Psoas muscle (tissue), 8 donors: Measurements from ENCODE around the gene PRKCA. TPM values are rescaled to one million over a fixed set of nuclear protein-coding genes. Genes with fewer than 3 reads are reported as not detected.

Source experiments
- ATAC-seq, 4 donors: fragments of 200-7000 bp; cut with Tn5 transposase; one replicate each; pipeline ENCODE4 v1.9.1; 2020; ENCODE audit warnings: moderate library complexity in 3 of 4, mild to moderate bottlenecking in 2 of 4
- DNase-seq, 2 donors: peaks; one replicate each; pipeline ENCODE4 v3.0.0-alpha.2; 2020
- H3K27ac ChIP-seq: fragments of 200-600 bp; one replicate; pipeline ENCODE4 v1.8.0; 2022
- H3K27me3 ChIP-seq, 3 donors: fragments of 200-600 bp in 1 of 3; one replicate each; pipeline versions ENCODE4 v1.6.1 to v1.8.0; 2013 to 2022; ENCODE audit warnings: low read length in 2 of 3, mild to moderate bottlenecking in 2 of 3, moderate library complexity in 1 of 3; ENCODE audit not compliant: insufficient read depth in 3 of 3
- H3K36me3 ChIP-seq, 2 donors: fragments of 200-600 bp in 1 of 2; one replicate each; pipeline versions ENCODE4 v1.6.1 to v1.8.0; 2013 to 2022; ENCODE audit warnings: low read depth in 1 of 2, mild to moderate bottlenecking in 1 of 2, moderate library complexity in 1 of 2; ENCODE audit not compliant: insufficient read depth in 1 of 2
- H3K4me1 ChIP-seq: fragments of 200-600 bp; one replicate; pipeline ENCODE4 v1.8.0; 2022
- H3K4me3 ChIP-seq: fragments of 200-600 bp; one replicate; pipeline ENCODE4 v1.8.0; 2022; ENCODE audit warnings: mild to moderate bottlenecking
- H3K9me3 ChIP-seq: fragments of 200-600 bp; one replicate; pipeline ENCODE4 v1.8.0; 2022
- CTCF ChIP-seq: fragments of 200-600 bp; IDR thresholded peaks from one replicate; pipeline ENCODE4 v1.8.0; 2022; ENCODE audit warnings: antibody characterized with exemption
- WGBS, 3 donors: extraction: QIAGEN DNeasy Blood & Tissue Kit; methylation state at CpG; one replicate each; pipeline versions ENCODE4 v1.1.6 to v1.1.7; 2013; 5-methylcytosine and 5-hydroxymethylcytosine counted together
- intact Hi-C, 2 donors: fragments of 100-400 bp; cut with DNase I; formaldehyde crosslinking; loops; one replicate each; pipeline versions ENCODE4 v1.11.0 to v1.14.2; 2022
- polyA plus RNA-seq, 3 donors: library from polyadenylated mRNA; stranded (reverse); fragments of 200-250 nt; gene quantifications; one replicate each; pipeline ENCODE4 v1.2.3, GENCODE V29; 2013
- total RNA-seq, 4 donors: library from RNA; stranded (reverse); fragmentation: NEBNext Ultra II Directional in 2 of 4; extraction: Animal tissue kit (Norgen Biotek cat#: 25700) in 2 of 4; gene quantifications; one replicate each; pipeline versions ENCODE4 v1.2.1 to v1.2.4, GENCODE V29; 2021 to 2023
- donor health status: healthy with polysubstance abuse.
- donor health status: DM: no; HTN: no; CAD: no; lungs with moderate emphysema.
- donor health status: Bipolar disorder and iron deficiency.
- donor health status: healthy.
- donor health status: DM: yes; HTN: yes; CAD: no.
- donor health status: DM: no; HTN: no; CAD: no.
- donor health status: DM: no; HTN: no; CAD: no.
- donor health status: DM: yes; HTN: yes; CAD: no.

Gene PRKCA
- total and polyA plus RNA-seq, 7 donors, result 0.35 to 15.5 (median 8.2) TPM

- ATAC-seq, result no peak
- Histone ChIP-seq H3K9me3 (no peaks in the 10 kb centered on the region), H3K4me1 (no peaks in the 10 kb centered on the region), H3K27ac (no peak overlapping the region), H3K36me3 (no peaks in the 10 kb centered on the region), H3K27me3 (peaks cover 0 to 1% (median 0%) of the 10 kb centered on the region in 3 donors), H3K4me3 (no peak overlapping the region)
- intact Hi-C loops, result no loop called here
- TF ChIP-seq CTCF, result no peak
- DNase-seq, result no peak
- WGBS, 3 donors, result 95 to 97% (median 96%) methylated on average over 3 of the region's 3 CpGs
These were observed 540.5 kb downstream of the PRKCA start for GRCh38 chr17:66842959-66843358.

- no peaks in the 10 kb centered on the region for H3K36me3 ChIP-seq
- no peak overlapping the region for H3K27ac ChIP-seq
- no peak for DNase-seq
- ATAC-seq, result no peak
- no peak for TF ChIP-seq CTCF
- no peak overlapping the region for H3K4me3 ChIP-seq
- WGBS, 3 donors, result 61 to 69% (median 61%) methylated on average over 4 of the region's 4 CpGs
- H3K4me1 ChIP-seq, result no peaks in the 10 kb centered on the region
- intact Hi-C loops, result no loop called here
- H3K9me3 ChIP-seq, result no peaks in the 10 kb centered on the region
- no peaks in the 10 kb centered on the region for H3K27me3 ChIP-seq
These were observed 541.2 kb downstream of the PRKCA start for GRCh38 chr17:66843627-66844026.

DNA sequence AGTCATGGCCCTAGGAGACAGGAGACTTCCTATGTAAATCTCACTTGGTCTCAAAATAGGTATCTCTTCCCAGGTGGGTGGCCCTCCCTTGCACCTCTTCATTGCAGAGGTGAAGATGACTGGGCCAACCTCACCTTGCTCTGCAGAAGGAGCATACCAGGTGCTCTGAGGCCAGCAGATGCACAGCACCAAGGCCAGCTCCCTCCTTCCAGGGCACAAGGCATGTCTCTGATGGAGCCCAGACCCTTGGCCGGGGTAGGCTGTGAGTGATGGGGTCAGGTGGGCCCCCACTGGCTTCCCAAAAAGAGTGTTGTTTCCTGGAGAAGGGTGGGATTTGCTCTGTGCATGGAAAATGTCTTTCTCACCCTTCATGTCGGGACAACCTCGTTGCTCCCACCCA lies 545.3 kb downstream of the PRKCA start:
- H3K9me3 ChIP-seq, result no peaks in the 10 kb centered on the region
- no peak for TF ChIP-seq CTCF
- no peaks in the 10 kb centered on the region for H3K27me3 ChIP-seq
- ATAC-seq (no peak), DNase-seq (no peak)
- 57 to 75% (median 64%) methylated on average over 3 of the region's 3 CpGs for WGBS, 3 donors
- no peaks in the 10 kb centered on the region for H3K36me3 ChIP-seq
- no peak overlapping the region for H3K27ac ChIP-seq
- H3K4me1 ChIP-seq, result peaks cover 17% of the 10 kb centered on the region
- intact Hi-C loops, result no loop called here
- no peak overlapping the region for H3K4me3 ChIP-seq

- TF ChIP-seq CTCF, result no peak
- intact Hi-C loops, result no loop called here
- ATAC-seq (no peak), DNase-seq (no peak)
- 86 to 92% (median 87%) methylated on average over 6 of the region's 6 CpGs for WGBS, 3 donors
- Histone ChIP-seq H3K27me3 (no peaks in the 10 kb centered on the region), H3K27ac (no peak overlapping the region), H3K9me3 (no peaks in the 10 kb centered on the region), H3K4me1 (peaks cover 17% of the 10 kb centered on the region), H3K4me3 (no peak overlapping the region), H3K36me3 (no peaks in the 10 kb centered on the region)
These were observed 546.1 kb downstream of the PRKCA start for GRCh38 chr17:66848496-66848895.

DNA sequence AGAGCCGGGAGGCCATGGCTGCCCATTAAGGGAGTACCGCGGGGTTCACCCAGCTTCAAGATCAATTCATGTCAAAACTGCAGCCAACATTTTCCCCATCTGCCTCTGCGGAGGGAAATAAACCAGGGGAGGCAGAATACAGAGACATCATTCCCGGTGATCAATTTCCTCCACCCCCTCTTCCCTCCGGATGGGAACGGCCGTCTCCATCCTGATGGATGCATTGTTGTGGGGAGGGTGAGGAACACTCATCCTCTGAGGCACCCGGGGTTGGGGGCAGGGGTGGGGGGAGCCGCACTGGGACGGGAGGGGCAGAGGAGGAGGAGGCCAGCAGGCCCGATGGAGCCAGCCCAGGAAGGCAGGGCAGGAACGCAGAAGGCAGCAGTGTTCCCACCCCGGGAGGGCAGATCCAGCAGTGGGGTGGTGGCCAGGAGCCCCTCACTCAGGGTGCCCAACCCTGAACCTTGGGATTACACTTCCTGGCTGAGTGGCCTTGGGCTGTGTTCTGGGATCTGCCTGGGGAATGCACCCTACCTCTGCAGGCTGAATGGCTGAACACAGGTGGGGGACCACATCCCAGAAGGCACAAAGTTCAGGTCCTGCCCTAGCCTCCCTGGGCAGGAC lies 546.7 kb downstream of the PRKCA start:
- Histone ChIP-seq H3K36me3 (no peaks in the 10 kb centered on the region), H3K27me3 (no peaks in the 10 kb centered on the region), H3K27ac (no peak overlapping the region), H3K9me3 (no peaks in the 10 kb centered on the region), H3K4me3 (no peak overlapping the region), H3K4me1 (peaks cover 17% of the 10 kb centered on the region)
- intact Hi-C loops, result no loop called here
- no peak for TF ChIP-seq CTCF
- ATAC-seq (no peak), DNase-seq (no peak)
- WGBS, 3 donors, result 75 to 79% (median 79%) methylated on average over 11 to 14 of the region's 14 CpGs
